ENCODE measurements around the gene LAMC1.

Gene LAMC1

DNA sequence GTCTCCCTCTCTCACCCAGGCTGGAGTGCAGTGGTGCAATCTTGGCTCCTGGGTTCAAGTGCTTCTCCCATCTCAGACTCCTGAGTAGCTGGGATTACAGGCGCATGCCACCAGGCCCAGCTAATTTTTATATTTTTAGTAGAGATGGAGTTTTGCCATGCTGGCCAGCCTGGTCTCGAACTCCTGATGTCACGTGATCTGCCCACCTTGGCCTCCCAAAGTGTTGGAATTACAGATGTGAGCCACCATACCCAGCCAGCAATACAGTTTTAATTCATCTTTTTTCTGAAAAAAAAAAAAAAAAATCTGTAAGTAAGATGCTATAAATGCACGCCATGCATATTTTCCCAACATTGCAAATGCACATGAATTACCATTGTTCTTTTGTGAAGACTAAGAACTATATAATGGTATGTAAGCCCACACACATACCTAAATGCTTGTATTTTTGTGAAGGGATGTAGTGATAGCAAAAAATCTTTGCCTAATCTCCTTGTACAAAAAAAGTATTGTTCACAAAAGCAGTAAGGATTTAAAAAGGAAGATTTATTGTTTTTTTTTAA lies 170.8 kb downstream of the LAMC1 start:
- TF ChIP-seq, protein P1, sequence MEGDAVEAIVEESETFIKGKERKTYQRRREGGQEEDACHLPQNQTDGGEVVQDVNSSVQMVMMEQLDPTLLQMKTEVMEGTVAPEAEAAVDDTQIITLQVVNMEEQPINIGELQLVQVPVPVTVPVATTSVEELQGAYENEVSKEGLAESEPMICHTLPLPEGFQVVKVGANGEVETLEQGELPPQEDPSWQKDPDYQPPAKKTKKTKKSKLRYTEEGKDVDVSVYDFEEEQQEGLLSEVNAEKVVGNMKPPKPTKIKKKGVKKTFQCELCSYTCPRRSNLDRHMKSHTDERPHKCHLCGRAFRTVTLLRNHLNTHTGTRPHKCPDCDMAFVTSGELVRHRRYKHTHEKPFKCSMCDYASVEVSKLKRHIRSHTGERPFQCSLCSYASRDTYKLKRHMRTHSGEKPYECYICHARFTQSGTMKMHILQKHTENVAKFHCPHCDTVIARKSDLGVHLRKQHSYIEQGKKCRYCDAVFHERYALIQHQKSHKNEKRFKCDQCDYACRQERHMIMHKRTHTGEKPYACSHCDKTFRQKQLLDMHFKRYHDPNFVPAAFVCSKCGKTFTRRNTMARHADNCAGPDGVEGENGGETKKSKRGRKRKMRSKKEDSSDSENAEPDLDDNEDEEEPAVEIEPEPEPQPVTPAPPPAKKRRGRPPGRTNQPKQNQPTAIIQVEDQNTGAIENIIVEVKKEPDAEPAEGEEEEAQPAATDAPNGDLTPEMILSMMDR (IDR thresholded peaks at IDR 0.05; ENCODE audit: low read depth, low read length) = no peak
- no peak for DNase-seq (ENCODE audit: extremely low read depth, low read depth)

- TF ChIP-seq, protein P1 (IDR thresholded peaks at IDR 0.05; ENCODE audit: low read depth, low read length) = no peak
- DNase-seq (ENCODE audit: extremely low read depth, low read depth) = no peak
These were observed 171.4 kb downstream of the LAMC1 start for GRCh38 chr1:183194527-183195141.

GRCh38 chr1:183195142-183195574 lies 171.9 kb downstream of the LAMC1 start:
- TF ChIP-seq, protein P1 (IDR thresholded peaks at IDR 0.05; ENCODE audit: low read depth, low read length) = no peak
- no peak for DNase-seq (ENCODE audit: extremely low read depth, low read depth)

All from AG09319 (cell line).